HG02885 (cell line): ENCODE results near the gene GRIN1.
A peak's percentile ranks its signal among the peaks of the same experiment; 100 is the strongest.

Experiments
- ATAC-seq: cut with Tn5 transposase; IDR thresholded peaks from one replicate; pipeline ENCODE4 v1.9.1; 2021; ENCODE audit warnings: mild to moderate bottlenecking; ENCODE audit not compliant: unreplicated experiment, poor library complexity

Gene GRIN1

DNA sequence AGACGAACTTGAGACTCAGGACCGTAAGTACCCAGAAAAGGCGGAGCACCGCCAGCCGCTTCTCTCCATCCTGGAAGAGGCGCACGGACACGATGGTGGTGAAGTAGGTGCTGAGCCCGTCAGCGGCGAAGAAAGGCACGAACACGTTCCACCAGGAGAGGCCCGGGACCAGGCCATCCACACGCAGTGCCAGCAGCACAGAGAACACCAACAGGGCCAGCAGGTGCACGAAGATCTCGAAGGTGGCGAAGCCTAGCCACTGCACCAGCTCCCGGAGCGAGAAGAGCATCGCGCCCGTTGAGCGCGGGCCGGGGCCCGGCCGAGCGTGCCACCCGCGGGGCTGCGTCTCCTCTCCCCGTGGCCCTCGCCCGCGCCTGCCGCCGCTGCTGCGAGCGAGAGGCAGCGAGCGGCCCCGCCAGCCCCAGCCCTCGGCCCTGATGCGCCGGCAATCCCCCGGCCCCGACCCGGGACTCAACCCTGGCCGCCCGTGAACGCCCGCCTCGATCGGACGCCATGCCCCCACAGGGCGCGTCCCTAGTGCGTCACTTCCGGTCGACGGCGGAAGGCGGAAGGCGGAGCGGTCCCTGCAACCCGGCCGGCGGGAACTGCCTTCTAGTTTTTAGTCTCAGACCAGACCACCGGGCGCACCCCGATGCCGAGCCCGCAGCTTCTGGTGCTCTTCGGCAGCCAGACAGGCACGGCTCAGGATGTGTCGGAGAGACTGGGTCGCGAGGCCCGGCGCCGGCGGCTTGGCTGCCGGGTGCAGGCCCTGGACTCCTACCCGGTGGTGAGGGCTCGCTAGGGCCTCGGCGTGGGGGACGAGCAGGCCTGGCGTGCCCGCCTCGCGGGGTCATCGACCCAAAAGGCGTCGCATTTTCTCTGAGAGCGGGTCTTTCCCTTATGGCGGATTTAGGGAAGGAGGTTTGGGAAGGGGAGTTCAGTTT, 66.4 kb downstream of the GRIN1 start, which contains the start of the genes NDOR1 and TMEM203:
Gene NDOR1 (plus strand): TSS at position 575 of the 944 bp plus-strand sequence. CDS start 78 bp downstream, at position 653.
Gene TMEM203 (minus strand): TSS at position 523 of the 944 bp plus-strand sequence. CDS start 234 bp downstream, at position 289.
- ATAC-seq, result peak; percentile 57

DNA sequence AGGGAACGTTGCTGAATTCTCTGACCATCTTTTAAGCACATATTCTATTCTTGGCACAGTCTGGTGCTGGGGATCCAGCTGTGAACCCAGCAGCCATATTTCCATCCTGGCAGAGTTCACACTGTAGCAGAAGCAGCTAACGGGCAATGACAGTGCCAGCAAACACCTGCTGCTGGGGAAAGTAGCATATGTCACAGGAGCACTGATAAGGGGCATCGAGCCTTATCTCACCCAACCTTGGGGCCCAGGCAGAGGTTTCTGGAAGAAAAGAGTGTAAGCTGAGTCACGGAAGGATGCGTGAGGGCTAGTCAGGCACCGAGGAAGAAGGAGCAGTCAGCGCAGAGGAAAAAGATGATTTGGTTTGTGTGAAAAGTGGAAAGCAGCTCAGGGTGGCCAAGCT, 67.6 kb downstream of the GRIN1 start:
- no peak for ATAC-seq

DNA sequence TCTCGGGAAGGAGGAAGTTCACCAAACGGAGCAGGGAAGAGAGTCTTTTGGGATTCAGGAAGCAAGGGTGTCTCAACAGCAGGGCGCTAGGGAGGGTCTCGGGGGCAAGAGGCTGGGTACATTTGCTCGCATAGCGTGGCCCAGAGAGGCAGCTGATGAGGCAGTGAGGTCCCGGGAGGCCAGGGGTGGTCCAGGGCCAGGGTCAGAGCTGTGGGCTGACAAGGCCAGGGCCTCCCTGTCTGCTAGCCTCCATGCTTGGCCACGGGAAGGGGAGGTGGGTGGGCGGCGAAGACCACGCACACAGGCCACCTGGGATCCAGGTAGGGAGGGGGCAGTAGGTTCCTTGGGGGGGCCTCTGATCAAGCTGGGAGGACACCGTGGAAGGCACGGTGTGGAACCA, 72.6 kb downstream of the GRIN1 start:
- no peak for ATAC-seq

DNA sequence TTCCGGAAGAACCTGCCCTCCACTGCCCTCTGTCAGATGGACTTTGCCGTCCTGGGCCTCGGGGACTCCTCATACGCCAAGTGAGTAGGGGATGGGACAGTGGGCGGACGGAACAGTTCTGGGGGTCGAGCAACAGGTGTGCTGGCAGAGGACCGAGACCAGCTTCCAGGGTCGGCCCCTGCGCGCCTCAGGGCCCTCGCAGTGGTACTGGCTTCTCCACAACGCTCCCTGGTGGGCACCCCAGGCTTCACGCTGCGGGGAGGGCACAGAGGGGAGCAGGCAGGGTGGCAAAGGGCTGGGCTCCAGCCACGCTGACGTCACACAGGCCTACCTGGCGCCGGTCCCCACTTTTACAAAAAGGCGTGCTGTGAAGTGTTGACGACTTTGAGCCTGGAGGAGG, 73.6 kb downstream of the GRIN1 start:
- no peak for ATAC-seq

DNA sequence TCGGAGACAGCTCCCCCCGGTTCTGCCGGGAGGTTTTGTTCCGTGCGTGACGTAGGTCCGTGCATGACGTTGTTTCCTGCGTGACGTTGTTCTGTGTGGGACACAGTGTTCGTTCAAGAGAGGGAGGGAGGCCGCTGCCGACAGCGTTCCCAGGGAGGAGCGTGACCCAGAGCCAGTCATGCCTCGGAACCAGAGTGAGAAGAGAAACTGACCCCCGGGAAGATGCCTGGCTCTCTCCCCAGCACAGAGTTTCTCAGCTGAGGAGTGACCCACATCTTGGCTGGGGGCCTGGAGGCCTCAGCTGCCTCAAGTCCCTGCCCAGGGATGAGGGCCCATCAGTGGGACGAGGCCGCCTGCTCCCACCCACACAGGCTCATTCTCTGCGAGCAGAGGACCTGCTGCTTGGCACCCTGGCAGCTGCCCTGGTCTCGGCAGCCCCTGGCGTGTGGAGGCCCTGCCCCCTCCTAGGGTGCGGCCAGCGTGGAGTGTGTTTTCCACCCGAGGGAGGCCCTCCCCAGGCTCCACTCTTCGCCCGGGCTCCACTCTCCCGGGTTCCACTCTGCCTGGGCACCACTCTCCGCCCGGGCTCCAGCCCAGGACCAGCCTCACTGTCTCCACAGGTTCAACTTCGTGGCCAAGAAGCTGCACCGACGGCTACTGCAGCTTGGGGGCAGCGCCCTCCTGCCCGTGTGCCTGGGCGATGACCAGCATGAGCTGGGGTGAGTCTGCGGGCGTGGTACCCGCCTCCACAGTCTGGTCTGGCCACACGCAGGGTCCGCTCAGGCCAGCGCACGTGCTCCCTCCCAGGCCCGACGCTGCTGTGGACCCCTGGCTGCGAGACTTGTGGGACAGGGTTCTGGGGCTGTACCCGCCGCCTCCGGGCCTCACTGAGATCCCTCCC, 74.5 kb downstream of the GRIN1 start:
- no peak for ATAC-seq

DNA sequence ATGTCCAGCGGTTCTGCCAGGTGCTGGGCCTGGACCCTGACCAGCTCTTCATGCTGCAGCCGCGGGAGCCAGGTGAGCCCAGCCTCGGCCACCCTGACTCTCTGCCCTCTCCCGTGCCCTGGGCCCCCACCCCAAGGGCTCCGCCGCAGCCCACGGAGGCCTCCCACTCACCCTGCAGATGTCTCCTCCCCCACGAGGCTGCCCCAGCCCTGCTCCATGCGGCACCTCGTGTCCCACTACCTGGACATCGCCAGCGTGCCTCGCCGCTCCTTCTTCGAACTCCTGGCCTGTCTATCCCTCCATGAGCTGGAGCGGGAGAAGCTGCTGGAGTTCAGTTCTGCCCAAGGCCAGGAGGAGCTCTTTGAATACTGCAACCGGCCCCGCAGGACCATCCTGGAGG, 75.7 kb downstream of the GRIN1 start:
- ATAC-seq, result no peak

DNA sequence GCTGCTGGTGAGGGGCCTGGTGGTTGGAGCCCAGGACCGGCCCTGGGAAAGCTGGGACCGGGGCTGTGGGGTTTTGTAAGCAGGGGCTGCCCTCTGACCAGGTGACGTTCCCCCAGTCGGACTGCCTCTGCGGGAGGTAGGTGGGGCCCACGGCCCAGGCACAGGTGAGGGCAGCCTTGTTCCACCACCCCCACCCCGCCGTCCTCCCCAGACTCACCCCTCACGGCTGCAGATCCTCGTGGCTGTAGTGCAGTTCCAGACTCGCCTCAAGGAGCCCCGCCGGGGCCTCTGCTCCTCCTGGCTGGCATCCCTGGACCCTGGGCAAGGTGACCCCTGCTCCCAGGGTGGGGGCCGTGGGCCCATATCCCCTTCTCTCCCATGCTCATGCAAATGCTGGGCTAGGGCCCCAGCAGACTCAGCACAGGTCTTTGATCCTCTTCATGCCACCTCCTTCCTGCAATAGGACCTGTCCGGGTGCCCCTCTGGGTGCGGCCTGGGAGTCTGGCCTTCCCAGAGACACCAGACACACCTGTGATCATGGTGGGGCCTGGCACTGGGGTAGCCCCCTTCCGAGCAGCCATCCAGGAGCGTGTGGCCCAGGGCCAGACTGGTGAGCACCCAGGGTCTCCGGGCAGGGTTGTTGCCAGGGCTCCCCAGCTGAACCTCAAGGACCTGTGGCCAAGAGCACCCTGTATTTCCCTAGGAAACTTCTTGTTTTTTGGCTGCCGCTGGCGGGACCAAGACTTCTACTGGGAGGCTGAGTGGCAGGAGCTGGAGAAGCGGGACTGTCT, 76.4 kb downstream of the GRIN1 start:
- no peak for ATAC-seq

DNA sequence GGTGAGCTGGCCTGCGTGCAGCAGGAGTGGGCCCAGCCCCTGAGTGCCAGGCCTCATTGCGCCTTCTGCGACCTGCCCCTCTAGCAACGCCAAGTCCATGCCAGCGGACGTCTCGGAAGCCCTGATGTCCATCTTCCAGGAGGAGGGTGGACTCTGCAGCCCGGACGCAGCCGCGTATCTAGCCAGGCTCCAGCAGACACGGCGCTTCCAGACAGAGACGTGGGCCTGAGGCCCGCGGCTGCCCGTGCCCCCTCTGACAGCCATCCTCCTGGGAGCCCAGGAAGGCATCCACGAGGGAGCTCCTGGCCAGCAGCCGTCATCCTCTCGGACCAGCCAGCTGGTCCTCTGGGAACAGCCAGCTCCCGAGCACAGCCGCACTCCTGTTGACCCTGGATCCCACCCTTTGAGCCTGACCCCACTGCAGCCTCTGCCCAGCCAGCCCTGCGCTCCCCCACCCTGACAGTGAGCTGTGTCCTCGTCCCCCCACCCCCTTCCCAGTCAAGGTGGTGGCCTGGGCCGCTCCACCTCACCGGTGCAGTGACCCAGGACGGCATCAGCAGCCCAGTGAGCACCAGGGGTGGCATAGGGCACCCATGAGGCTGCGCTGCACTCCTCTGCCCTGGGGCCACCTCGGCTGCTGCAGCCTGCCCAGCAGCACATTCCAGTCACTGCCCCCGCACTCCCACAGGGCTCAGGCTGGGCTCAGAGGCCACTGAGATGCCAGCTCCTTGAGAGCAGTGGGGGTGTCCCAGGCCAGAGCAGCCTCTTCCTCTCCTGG, 77.4 kb downstream of the GRIN1 start:
- ATAC-seq, result no peak

DNA sequence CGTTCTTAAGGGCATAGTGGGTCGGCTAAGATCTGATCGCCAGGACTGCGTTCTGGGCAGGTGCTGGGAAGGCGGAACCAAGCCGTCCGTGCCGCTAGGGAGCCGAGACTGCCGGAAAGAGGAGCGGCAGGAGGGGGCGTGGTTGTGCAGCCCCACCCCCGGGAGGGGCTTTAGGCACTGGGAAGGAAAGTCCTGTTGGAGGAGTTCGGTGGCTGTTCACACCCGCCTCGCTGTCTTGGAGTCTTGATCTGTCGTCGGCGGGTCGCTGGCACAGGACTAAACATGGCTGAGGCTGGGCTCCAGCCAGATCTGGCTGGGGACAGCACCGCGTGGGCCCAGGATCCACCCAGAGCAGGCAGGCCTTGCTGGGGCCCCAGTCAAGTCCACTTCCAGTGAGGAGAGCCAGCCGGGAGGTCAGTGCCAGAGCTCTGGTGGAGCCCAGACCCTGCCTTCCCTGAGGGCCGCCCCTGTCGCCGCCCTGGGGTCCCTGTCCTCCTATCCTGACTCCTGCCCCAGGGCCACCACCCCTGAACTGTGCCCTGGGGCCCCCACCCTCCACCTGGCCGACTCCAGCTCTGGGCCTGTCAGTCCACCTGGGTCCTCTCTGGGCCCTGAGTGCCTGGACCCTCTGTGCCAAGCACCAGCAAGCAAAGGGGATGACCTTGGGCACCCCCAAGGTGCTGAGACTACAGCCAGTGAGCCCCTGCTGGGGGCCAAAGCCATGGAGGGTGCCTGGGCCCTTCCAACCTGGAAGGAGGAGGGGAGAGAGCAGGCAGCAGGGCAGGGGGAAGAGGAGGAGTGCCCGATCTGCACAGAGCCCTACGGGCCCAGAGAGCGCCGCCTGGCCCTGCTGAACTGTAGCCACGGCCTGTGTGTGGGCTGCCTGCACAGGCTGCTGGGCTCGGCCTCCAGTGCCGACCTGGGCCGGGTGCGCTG, 78.6 kb downstream of the GRIN1 start:
- ATAC-seq, result no peak

DNA sequence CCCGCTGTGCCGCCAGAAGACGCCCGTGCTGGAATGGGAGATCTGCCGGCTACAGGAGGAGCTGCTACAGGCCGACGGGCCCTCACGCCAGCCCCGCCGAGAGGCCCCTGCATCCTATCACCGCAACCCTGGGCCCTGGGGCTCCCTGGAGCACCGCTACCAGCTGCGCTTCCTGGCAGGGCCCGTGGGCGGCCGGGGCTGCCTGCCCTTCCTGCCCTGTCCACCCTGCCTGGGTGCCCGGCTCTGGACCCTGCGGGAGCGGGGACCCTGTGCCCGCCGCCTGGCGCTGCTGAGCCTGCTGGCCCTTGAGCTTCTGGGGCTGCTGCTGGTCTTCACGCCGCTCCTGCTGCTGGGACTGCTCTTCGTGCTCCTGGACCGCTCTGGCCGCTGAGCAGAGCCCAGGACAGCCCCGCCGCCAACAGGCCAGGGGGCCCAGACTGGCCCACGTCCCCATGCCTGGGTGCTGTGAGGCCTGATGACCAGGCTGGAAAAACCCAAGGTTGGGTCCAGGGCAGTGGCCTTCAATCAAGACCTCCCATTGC, 79.3 kb downstream of the GRIN1 start:
- ATAC-seq, result no peak
